HepG2 (cell line): Measurements from ENCODE around the gene TNNI3K. TPM values are rescaled to one million over a fixed set of nuclear protein-coding genes. Genes with fewer than 3 reads are reported as not detected.

Experiments used
- ATAC-seq: fragments of 200-7000 bp; cut with Tn5 transposase; 3 replicates; pipeline ENCODE4 v1.9.1; 2020; ENCODE audit warnings: mild to moderate bottlenecking, moderate library complexity
- BruUV-seq: library from RNA; stranded (reverse); fragments of 400-500 nt; replicated peaks from 2 replicates; lab custom pipeline; 2021; lab: Mats Ljungman, UMichigan
- CTCF ChIA-PET: fragments of 300-600 bp; formaldehyde crosslinking; extraction: SDS; loops from one replicate; lab custom pipeline; 2021; ENCODE audit warnings: low total read pairs, inconsistent platforms, low intra/inter-chr PET ratio; lab: Yijun Ruan, JAX
- POLR2A ChIA-PET: fragments of 350-600 bp; sonication (Branson Sonifier 250); formaldehyde crosslinking; loops from one replicate; lab custom pipeline; 2020; ENCODE audit warnings: antibody characterized with exemption, inconsistent platforms; lab: Yijun Ruan, JAX
- DNase-seq: peaks from one replicate; pipeline ENCODE4 v3.0.0-alpha.2; 2015; ENCODE audit warnings: low spot score
- FAIRE-seq: peaks from 3 replicates; lab custom pipeline; 2011; peaks lifted over from hg19 to GRCh38; lab: Jason Lieb, UNC
- H2AFZ ChIP-seq: one replicate; pipeline ENCODE4 v1.6.1; 2011; ENCODE audit warnings: low read length, inconsistent platforms
- H3K27ac ChIP-seq: fragments of 300-600 bp; 3 replicates; pipeline ENCODE4 v1.8.0; 2011; ENCODE audit warnings: mixed run types, mild to moderate bottlenecking, mixed read lengths, low read length, inconsistent platforms; ENCODE audit not compliant: insufficient read depth; ENCODE audit errors: extremely low read length
- H3K27me3 ChIP-seq, 2 experiments: fragments of 200-600 bp in 1 of 2; 2 replicates in 1 of 2; 3 replicates in 1 of 2; pipeline versions ENCODE4 v1.6.0 to v1.8.0; 2011; ENCODE audit warnings: low read length in 2 of 2, mild to moderate bottlenecking in 2 of 2, moderate library complexity in 2 of 2, inconsistent platforms in 1 of 2; ENCODE audit not compliant: insufficient read depth in 2 of 2, control insufficient read depth in 1 of 2
- H3K36me3 ChIP-seq, 2 experiments: fragments of 200-600 bp in 1 of 2; replicated peaks in 1 of 2; 2 replicates in 1 of 2; 3 replicates in 1 of 2; pipeline versions ENCODE4 v1.5.1 to v1.8.0; 2011; ENCODE audit warnings: low read length in 2 of 2, inconsistent platforms in 1 of 2; ENCODE audit not compliant: insufficient read depth in 2 of 2, control insufficient read depth in 1 of 2
- H3K4me1 ChIP-seq: 2 replicates; pipeline ENCODE4 v1.5.1; 2012; ENCODE audit warnings: low read length, inconsistent platforms; ENCODE audit not compliant: insufficient read depth
- H3K4me2 ChIP-seq: 2 replicates; pipeline ENCODE4 v1.6.0; 2011; ENCODE audit warnings: low read depth, low read length, inconsistent platforms
- H3K4me3 ChIP-seq, 3 experiments: fragments of 200-600 bp in 1 of 3; sonication (generic), shearing (Covaris generic) in 1 of 3; replicated peaks in 1 of 3; 2 replicates each; pipeline ENCODE4 v1.5.1; 2011 to 2016; ENCODE audit warnings: low read length in 3 of 3, inconsistent platforms in 2 of 3, low read depth in 2 of 3, mild to moderate bottlenecking in 2 of 3, control low read depth in 1 of 3, mixed read lengths in 1 of 3; ENCODE audit not compliant: insufficient read depth in 1 of 3
- H3K79me2 ChIP-seq: one replicate; pipeline ENCODE4 v1.6.1; 2011; ENCODE audit warnings: low read length, inconsistent platforms; ENCODE audit not compliant: insufficient read depth
- H3K9ac ChIP-seq: 2 replicates; pipeline ENCODE4 v1.6.0; 2011; ENCODE audit warnings: mild to moderate bottlenecking, low read depth, low read length, inconsistent platforms; ENCODE audit not compliant: insufficient read depth
- H3K9me3 ChIP-seq: 2 replicates; pipeline ENCODE4 v1.5.1; 2012; ENCODE audit warnings: mild to moderate bottlenecking, low read length
- H4K20me1 ChIP-seq: 2 replicates; pipeline ENCODE4 v1.6.0; 2011; ENCODE audit warnings: inconsistent platforms, mild to moderate bottlenecking, low read length, moderate library complexity; ENCODE audit not compliant: insufficient read depth
- ELK4 ChIP-seq: sonication (generic); formaldehyde crosslinking; IDR thresholded peaks from 2 replicates; pipeline ENCODE4 v1.9.0; 2021; ENCODE audit warnings: missing genetic modification reagents, borderline replicate concordance
- MED13 ChIP-seq: sonication (generic); formaldehyde crosslinking; IDR thresholded peaks from 2 replicates; pipeline ENCODE4 v1.5.0; 2020; ENCODE audit warnings: missing genetic modification reagents
- SRY ChIP-seq: sonication (generic); formaldehyde crosslinking; IDR thresholded peaks from 2 replicates; pipeline ENCODE4 v1.8.0; 2022; ENCODE audit warnings: mild to moderate bottlenecking, missing genetic modification reagents
- TCF12 ChIP-seq, 2 experiments: fragments of 450-650 bp in 1 of 2; sonication (generic) in 1 of 2; formaldehyde crosslinking in 1 of 2; IDR thresholded peaks; 2 replicates each; pipeline versions ENCODE4 v1.6.1 to v1.8.0; 2017 to 2022; ENCODE audit warnings: antibody characterized with exemption in 1 of 2, mild to moderate bottlenecking in 1 of 2, missing genetic modification reagents in 1 of 2, moderate library complexity in 1 of 2
- ZFP36L1 ChIP-seq: sonication (generic); formaldehyde crosslinking; IDR thresholded peaks from 2 replicates; pipeline ENCODE4 v1.8.0; 2022; ENCODE audit warnings: mild to moderate bottlenecking, missing genetic modification reagents, moderate library complexity
- ZNF292 ChIP-seq: sonication (generic); formaldehyde crosslinking; IDR thresholded peaks from 2 replicates; pipeline ENCODE4 v1.8.1; 2022; ENCODE audit warnings: mild to moderate bottlenecking, low read depth, missing genetic modification reagents, borderline replicate concordance
- ZNF362 ChIP-seq: sonication (generic); formaldehyde crosslinking; IDR thresholded peaks from 2 replicates; pipeline ENCODE4 v1.4.0; 2020; ENCODE audit warnings: missing genetic modification reagents, mild to moderate bottlenecking, borderline replicate concordance
- ZNF572 ChIP-seq: sonication (generic); formaldehyde crosslinking; IDR thresholded peaks from 2 replicates; pipeline ENCODE4 v1.5.1; 2020; ENCODE audit warnings: mild to moderate bottlenecking, missing genetic modification reagents
- ZNF775 ChIP-seq: sonication (generic); formaldehyde crosslinking; IDR thresholded peaks from 2 replicates; pipeline ENCODE4 v1.4.0; 2020; ENCODE audit warnings: missing genetic modification reagents, mild to moderate bottlenecking, moderate library complexity, borderline replicate concordance
- WGBS: methylation state at CpG from one replicate; pipeline ENCODE4 v1.1.6; 2017; ENCODE audit warnings: low lambda C conversion rate; 5-methylcytosine and 5-hydroxymethylcytosine counted together
- in situ Hi-C: cut with HindIII; loops from 2 replicates; pipeline ENCODE4 v1.10.0; 2017; ENCODE audit warnings: low pct_unique_long_range_greater_than_20kb; ENCODE audit not compliant: extremely low pct_ligation_motif_present
- intact Hi-C: fragments of 100-400 bp; cut with micrococcal nuclease; formaldehyde crosslinking; loops from one replicate; pipeline ENCODE4 v1.10.0; 2022; ENCODE audit not compliant: unreplicated experiment
- polyA plus RNA-seq, 8 experiments: library from polyadenylated mRNA; depleted of rRNA in 3 of 8; stranded (reverse) in 7 of 8; unstranded in 1 of 8; fragments of >200 nt; fragmentation: Illumina TruSeq in 4 of 8; extraction: Trizol in 4 of 8; gene quantifications; 2 replicates each; pipeline versions ENCODE4 v1.2.1 to v1.2.3, GENCODE V29; 2011 to 2016; ENCODE audit warnings: low read depth in 4 of 8, missing spikeins in 1 of 8, mixed read lengths in 1 of 8; ENCODE audit not compliant: insufficient read depth in 1 of 8
- total RNA-seq, 5 experiments: library from RNA; depleted of rRNA; stranded (reverse); fragments of >200 nt; fragmentation: Illumina TruSeq; extraction: Trizol; gene quantifications; 2 replicates each; pipeline ENCODE4 v1.2.3, GENCODE V29; 2016; ENCODE audit warnings: low read depth in 1 of 5
- TF ChIP-seq, protein P1 (sequence below): sonication (generic); formaldehyde crosslinking; IDR thresholded peaks from 2 replicates; pipeline ENCODE4 v1.5.1; 2020; ENCODE audit warnings: missing genetic modification reagents, mild to moderate bottlenecking, borderline replicate concordance
- TF ChIP-seq, protein P2 (sequence below): sonication (generic); formaldehyde crosslinking; IDR thresholded peaks from 2 replicates; pipeline ENCODE4 v1.4.0; 2020; ENCODE audit warnings: missing genetic modification reagents

TNNI3K gene
- total and polyA plus RNA-seq, 2 of the 13 experiments (the other 11 are each of a cell fraction or from before 2014, with no cell fraction given) = 1.1 TPM; not detected in 1

DNA sequence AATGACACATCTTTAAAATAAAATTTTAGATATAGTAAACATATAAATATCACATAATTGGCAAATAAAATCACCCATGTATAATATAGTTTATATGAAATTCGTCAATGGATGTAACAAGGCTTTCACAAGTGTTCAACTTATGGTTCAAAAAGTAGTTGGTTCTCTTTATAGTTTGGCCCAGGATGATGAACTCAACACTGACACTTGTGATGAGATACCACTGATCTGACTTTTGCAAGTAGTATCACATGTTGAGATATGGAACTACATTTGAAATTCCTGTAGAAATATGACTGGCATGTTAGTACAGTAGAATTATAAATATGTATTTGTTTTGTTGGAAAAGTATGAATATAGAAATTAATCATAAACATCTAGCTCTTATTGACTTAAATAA, 1.8 kb downstream of the TNNI3K start:
- FAIRE-seq (no peak), ATAC-seq (no peak), DNase-seq (no peak)
- no peaks in the 10 kb centered on the region for H3K4me1 ChIP-seq
- intact Hi-C loops = no loop called here
- CTCF ChIA-PET = no interaction called here
- 0% methylated on average over 1 of the region's 1 CpG for WGBS
- in situ Hi-C loops = no loop called here
- no peak overlapping the region for H3K4me2 ChIP-seq
- H2AFZ ChIP-seq = no peak overlapping the region
- no peak overlapping the region for H3K27ac ChIP-seq
- POLR2A ChIA-PET = no interaction called here
- no TSS peak for BruUV-seq
- H3K27me3 ChIP-seq = no peaks in the 10 kb centered on the region
- no peak overlapping the region for H3K4me3 ChIP-seq
- H4K20me1 ChIP-seq = no peaks in the 10 kb centered on the region
- H3K79me2 ChIP-seq = no peaks in the 10 kb centered on the region
- no peaks in the 10 kb centered on the region for H3K9me3 ChIP-seq
- H3K36me3 ChIP-seq = no peaks in the 10 kb centered on the region
- no peak for TF ChIP-seq ELK4 (CRISPR knock-in tag)
- H3K9ac ChIP-seq = no peak overlapping the region

- in situ Hi-C loops (no loop called here), intact Hi-C loops (no loop called here)
- under 1% methylated on average over 4 of the region's 4 CpGs for WGBS
- TF ChIP-seq MED13 (CRISPR knock-in tag) (no peak), TCF12 (IDR thresholded peaks at IDR 0.05) (no peak), TCF12 (CRISPR knock-in tag; IDR thresholded peaks at IDR 0.05) (no peak), ZNF572 (no peak), ZNF775 (no peak), SRY (CRISPR knock-in tag) (no peak), ZNF362 (CRISPR knock-in tag) (no peak), ZFP36L1 (CRISPR knock-in tag) (no peak), ZNF292 (CRISPR knock-in tag) (no peak)
- TF ChIP-seq, protein P1, sequence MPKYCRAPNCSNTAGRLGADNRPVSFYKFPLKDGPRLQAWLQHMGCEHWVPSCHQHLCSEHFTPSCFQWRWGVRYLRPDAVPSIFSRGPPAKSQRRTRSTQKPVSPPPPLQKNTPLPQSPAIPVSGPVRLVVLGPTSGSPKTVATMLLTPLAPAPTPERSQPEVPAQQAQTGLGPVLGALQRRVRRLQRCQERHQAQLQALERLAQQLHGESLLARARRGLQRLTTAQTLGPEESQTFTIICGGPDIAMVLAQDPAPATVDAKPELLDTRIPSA (CRISPR knock-in tag) = no peak
- TF ChIP-seq, protein P2, sequence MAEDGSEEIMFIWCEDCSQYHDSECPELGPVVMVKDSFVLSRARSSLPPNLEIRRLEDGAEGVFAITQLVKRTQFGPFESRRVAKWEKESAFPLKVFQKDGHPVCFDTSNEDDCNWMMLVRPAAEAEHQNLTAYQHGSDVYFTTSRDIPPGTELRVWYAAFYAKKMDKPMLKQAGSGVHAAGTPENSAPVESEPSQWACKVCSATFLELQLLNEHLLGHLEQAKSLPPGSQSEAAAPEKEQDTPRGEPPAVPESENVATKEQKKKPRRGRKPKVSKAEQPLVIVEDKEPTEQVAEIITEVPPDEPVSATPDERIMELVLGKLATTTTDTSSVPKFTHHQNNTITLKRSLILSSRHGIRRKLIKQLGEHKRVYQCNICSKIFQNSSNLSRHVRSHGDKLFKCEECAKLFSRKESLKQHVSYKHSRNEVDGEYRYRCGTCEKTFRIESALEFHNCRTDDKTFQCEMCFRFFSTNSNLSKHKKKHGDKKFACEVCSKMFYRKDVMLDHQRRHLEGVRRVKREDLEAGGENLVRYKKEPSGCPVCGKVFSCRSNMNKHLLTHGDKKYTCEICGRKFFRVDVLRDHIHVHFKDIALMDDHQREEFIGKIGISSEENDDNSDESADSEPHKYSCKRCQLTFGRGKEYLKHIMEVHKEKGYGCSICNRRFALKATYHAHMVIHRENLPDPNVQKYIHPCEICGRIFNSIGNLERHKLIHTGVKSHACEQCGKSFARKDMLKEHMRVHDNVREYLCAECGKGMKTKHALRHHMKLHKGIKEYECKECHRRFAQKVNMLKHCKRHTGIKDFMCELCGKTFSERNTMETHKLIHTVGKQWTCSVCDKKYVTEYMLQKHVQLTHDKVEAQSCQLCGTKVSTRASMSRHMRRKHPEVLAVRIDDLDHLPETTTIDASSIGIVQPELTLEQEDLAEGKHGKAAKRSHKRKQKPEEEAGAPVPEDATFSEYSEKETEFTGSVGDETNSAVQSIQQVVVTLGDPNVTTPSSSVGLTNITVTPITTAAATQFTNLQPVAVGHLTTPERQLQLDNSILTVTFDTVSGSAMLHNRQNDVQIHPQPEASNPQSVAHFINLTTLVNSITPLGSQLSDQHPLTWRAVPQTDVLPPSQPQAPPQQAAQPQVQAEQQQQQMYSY (CRISPR knock-in tag) = no peak
These were observed 2.6 kb downstream of the TNNI3K start for GRCh38 chr1:74237787-74238186.

More at GRCh38 chr1:74237787-74238186, 2.6 kb downstream of the TNNI3K start:
- Histone ChIP-seq H3K4me3 (no peak overlapping the region), H3K4me1 (no peaks in the 10 kb centered on the region), H3K27me3 (no peaks in the 10 kb centered on the region), H3K27ac (no peak overlapping the region), H3K9ac (no peak overlapping the region), H4K20me1 (no peaks in the 10 kb centered on the region), H3K36me3 (no peaks in the 10 kb centered on the region), H3K79me2 (no peaks in the 10 kb centered on the region), H3K9me3 (no peaks in the 10 kb centered on the region), H2AFZ (no peak overlapping the region), H3K4me2 (no peak overlapping the region)
- ChIA-PET CTCF (no interaction called here), POLR2A (no interaction called here)
- no peak for ATAC-seq
- no TSS peak for BruUV-seq
- no peak for FAIRE-seq
- DNase-seq = no peak
